BE2C (cell line): ENCODE measurements around the gene PSMA7.
A peak's percentile ranks its signal among the peaks of the same experiment; 100 is the strongest.

Experiments used
- DNase-seq: peaks from one replicate; pipeline ENCODE4 v3.0.0-alpha.2; 2020
- H3K27me3 ChIP-seq: fragments of 250-450 bp; sonication (Bioruptor Pico); 2 replicates; pipeline ENCODE4 v1.5.1; 2020; ENCODE audit warnings: mild to moderate bottlenecking
- H3K36me3 ChIP-seq: fragments of 250-450 bp; sonication (Bioruptor Pico); 2 replicates; pipeline ENCODE4 v1.5.1; 2020; ENCODE audit warnings: mild to moderate bottlenecking
- H3K4me1 ChIP-seq: fragments of 250-450 bp; sonication (Bioruptor Pico); 2 replicates; pipeline ENCODE4 v1.5.1; 2020
- H3K4me3 ChIP-seq: 2 replicates; pipeline ENCODE4 v1.5.1; 2011; ENCODE audit warnings: low read depth, low read length
- H3K9me3 ChIP-seq: fragments of 250-450 bp; sonication (Bioruptor Pico); 2 replicates; pipeline ENCODE4 v1.5.1; 2020
- TF ChIP-seq, protein P1 (sequence below): IDR thresholded peaks from 2 replicates; pipeline ENCODE4 v1.5.1; 2012; ENCODE audit warnings: mild to moderate bottlenecking, low read depth, low read length

Gene PSMA7

DNA sequence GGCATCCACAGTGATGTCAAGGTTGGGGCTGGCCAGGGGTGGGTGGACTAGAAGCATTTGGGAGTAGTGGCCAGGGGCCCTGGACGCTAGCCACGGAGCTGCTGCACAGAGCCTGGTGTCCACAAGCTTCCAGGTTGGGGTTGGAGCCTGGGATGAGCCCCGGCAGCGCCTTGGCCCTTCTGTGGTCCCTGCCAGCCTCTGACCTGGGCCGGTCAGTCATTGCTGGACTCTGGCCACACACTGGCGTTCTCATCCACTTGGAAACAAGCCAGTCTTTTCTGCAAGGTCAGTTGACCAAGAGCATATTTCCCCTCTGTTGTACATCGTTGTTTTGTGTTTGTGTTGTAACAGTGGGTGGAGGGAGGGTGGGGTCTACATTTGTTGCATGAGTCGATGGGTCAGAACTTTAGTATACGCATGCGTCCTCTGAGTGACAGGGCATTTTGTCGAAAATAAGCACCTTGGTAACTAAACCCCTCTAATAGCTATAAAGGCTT is 8.4 kb downstream of the PSMA7 start:
- no peak for DNase-seq
- no peaks in the 10 kb centered on the region for H3K27me3 ChIP-seq
- H3K4me3 ChIP-seq = no peak overlapping the region
- TF ChIP-seq, protein P1, sequence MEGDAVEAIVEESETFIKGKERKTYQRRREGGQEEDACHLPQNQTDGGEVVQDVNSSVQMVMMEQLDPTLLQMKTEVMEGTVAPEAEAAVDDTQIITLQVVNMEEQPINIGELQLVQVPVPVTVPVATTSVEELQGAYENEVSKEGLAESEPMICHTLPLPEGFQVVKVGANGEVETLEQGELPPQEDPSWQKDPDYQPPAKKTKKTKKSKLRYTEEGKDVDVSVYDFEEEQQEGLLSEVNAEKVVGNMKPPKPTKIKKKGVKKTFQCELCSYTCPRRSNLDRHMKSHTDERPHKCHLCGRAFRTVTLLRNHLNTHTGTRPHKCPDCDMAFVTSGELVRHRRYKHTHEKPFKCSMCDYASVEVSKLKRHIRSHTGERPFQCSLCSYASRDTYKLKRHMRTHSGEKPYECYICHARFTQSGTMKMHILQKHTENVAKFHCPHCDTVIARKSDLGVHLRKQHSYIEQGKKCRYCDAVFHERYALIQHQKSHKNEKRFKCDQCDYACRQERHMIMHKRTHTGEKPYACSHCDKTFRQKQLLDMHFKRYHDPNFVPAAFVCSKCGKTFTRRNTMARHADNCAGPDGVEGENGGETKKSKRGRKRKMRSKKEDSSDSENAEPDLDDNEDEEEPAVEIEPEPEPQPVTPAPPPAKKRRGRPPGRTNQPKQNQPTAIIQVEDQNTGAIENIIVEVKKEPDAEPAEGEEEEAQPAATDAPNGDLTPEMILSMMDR = no peak
- no peaks in the 10 kb centered on the region for H3K4me1 ChIP-seq
- peaks cover 87% of the 10 kb centered on the region for H3K36me3 ChIP-seq
- H3K9me3 ChIP-seq = no peaks in the 10 kb centered on the region; the same call in 1 of the 2 replicates

DNA sequence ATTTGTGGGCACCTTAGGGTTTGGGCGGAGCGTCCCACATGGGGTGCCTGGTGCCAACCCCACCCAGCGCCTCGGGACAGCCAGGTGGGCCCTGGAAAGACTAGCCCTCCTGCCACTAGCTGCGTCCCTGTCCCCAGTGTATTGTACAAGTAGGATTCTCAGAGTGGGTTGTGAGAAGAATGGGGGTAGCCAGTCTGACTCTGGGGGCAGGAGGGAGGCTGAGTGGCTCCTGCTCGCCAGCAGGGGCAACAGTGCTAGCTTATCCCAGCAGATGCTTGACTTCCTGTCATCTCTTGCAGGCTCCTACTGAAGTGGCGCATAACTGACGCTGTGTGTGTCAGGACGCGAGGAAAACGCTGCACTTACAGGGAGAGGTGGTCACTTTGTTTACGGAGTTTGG is 9.3 kb downstream of the PSMA7 start:
- no peaks in the 10 kb centered on the region; the same call in 1 of the 2 replicates for H3K9me3 ChIP-seq
- H3K36me3 ChIP-seq = peaks cover 87% of the 10 kb centered on the region
- H3K27me3 ChIP-seq = no peaks in the 10 kb centered on the region
- TF ChIP-seq, protein P1 = peak; percentile 20; the same call in 1 of the 2 replicates
- no peaks in the 10 kb centered on the region for H3K4me1 ChIP-seq
- no peak for DNase-seq
- H3K4me3 ChIP-seq = no peak overlapping the region

DNA sequence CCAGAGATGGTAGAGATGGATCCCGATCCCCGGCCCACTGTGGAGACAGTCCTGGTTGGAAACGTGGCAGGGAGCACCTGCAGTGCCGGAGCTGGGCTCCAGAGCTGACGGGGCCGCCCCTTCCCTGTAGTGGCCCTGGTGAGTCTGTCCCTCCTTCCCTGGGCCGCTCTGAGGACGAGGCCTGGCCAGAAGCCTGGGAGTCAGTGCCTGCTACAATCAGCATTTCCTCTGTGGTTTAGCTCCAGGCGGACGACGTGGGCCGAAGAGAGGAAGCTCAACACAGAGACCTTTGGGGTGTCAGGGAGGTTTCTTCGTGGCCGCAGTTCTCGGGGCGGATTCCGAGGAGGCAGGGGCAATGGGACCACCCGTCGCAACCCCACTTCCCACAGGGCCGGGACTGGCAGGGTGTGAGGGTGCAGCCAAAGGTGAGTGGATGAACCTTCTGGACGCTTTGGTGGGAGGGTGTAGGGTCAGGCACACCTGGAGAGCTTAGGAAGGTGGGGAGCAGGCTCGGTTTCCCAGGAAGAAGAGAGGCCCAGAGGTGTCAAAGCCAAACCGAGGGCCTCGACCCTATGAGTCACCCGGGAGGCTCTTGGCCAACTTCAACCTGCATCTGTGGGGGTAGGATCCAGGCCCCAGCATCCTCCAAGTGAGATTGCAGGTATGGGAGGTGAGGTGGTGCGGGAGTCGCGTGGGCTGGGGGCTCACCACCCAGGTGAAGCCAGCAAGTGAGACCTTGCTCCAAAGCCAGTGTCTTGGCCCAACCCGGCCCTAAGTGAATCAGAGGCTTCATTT is 9.9 kb downstream of the PSMA7 start:
- H3K36me3 ChIP-seq = peaks cover 85% of the 10 kb centered on the region
- H3K27me3 ChIP-seq = no peaks in the 10 kb centered on the region
- H3K9me3 ChIP-seq = no peaks in the 10 kb centered on the region; the same call in 1 of the 2 replicates
- no peaks in the 10 kb centered on the region for H3K4me1 ChIP-seq
- no peak for DNase-seq
- no peak overlapping the region for H3K4me3 ChIP-seq
- TF ChIP-seq, protein P1 = no peak

DNA sequence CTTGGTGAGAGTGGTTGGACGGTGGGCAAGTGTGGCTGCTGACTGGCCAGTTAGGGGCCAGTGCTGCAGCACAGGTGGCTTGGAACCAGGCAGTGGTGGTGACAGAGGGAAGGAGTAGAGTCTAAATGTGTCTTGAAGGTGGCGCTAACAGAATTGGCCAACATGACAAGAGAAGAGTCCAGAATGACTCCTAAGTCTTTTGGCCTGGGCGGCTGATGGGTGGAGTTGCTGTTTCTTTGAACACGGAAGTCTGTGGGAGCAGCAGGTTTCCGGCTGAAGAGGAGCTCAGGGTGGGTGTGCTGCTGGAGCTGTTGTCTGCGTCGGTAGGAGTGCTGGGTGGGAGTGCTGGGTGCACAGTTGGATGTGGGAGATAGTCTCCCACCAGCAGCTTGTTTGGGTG is 10.8 kb downstream of the PSMA7 start:
- TF ChIP-seq, protein P1 = no peak
- no peaks in the 10 kb centered on the region for H3K4me1 ChIP-seq
- no peaks in the 10 kb centered on the region; the same call in 1 of the 2 replicates for H3K9me3 ChIP-seq
- H3K27me3 ChIP-seq = no peaks in the 10 kb centered on the region
- H3K36me3 ChIP-seq = peaks cover 85% of the 10 kb centered on the region
- no peak for DNase-seq
- no peak overlapping the region for H3K4me3 ChIP-seq

DNA sequence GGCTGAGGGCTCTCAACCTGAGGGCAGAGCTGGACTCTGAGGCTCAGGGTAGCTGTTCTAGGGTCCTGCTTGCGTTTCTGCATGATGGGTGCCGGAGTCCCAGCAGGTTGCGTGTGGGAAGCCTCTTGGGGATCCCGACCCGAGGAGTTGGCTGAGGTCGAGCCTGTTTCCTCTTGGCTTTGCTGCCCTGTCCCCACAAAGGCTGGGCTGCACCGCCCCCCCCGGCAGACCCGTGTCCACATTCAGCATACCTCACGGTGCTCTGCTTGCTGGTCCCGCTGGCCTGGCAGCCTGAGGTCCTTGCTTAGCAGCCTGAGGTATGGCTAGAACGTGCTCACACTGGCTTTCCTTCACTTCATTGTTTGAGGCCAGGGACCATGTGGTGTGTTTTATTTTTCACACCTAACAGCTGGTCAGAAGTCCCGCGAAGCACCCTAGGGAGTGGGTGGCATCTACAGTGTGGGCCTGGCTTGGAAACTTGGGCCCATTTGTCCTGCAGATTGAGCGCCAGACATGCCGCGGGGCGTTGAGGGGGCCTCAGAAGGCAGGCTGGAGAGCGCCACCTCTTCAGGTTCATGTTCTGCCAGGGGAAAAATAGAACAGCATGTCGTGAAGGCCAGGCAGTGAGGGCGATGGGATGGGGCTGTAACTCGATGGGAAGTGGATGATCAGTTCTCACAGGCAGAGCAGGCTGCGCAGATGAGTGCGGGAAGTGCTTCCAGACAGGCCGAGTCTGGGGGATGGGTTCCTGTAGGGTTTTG is 11.5 kb downstream of the PSMA7 start:
- no peak for DNase-seq
- H3K4me1 ChIP-seq = no peaks in the 10 kb centered on the region
- peaks cover 85% of the 10 kb centered on the region for H3K36me3 ChIP-seq
- no peaks in the 10 kb centered on the region; the same call in 1 of the 2 replicates for H3K9me3 ChIP-seq
- H3K4me3 ChIP-seq = no peak overlapping the region
- TF ChIP-seq, protein P1 = no peak
- no peaks in the 10 kb centered on the region for H3K27me3 ChIP-seq
